Esophagus muscularis mucosa (tissue), 4 donors: Measurements from ENCODE around the gene CDH4. TPM values are rescaled to one million over a fixed set of nuclear protein-coding genes. Genes with fewer than 3 reads are reported as not detected.

ENCODE experiments used
- DNase-seq: peaks from one replicate; pipeline ENCODE4 v3.0.0-alpha.2; 2017; ENCODE audit errors: extremely low spot score
- H3K27ac ChIP-seq, 4 donors: fragments of 200-600 bp; sonication (generic); replicated peaks in 1 of 4; 1 replicate in 3 of 4; 2 replicates in 1 of 4; pipeline ENCODE4 v1.5.1; 2016 to 2019; ENCODE audit warnings: mild to moderate bottlenecking in 1 of 4
- H3K27me3 ChIP-seq, 4 donors: fragments of 200-600 bp; sonication (generic); one replicate each; pipeline versions ENCODE4 v1.5.1 to v1.6.0; 2016 to 2019
- H3K36me3 ChIP-seq, 4 donors: fragments of 200-600 bp; sonication (generic); one replicate each; pipeline ENCODE4 v1.5.1; 2016 to 2019
- H3K4me1 ChIP-seq, 4 donors: fragments of 200-600 bp; sonication (generic); one replicate each; pipeline ENCODE4 v1.5.1; 2016 to 2019
- H3K4me3 ChIP-seq, 4 donors: fragments of 200-600 bp; sonication (generic); 1 replicate in 2 of 4; 2 replicates in 2 of 4; pipeline ENCODE4 v1.5.1; 2016 to 2019; ENCODE audit warnings: mild to moderate bottlenecking in 4 of 4, moderate library complexity in 1 of 4
- H3K9me3 ChIP-seq, 4 donors: fragments of 200-600 bp; sonication (generic); 1 replicate in 3 of 4; 2 replicates in 1 of 4; pipeline ENCODE4 v1.5.1; 2016 to 2019
- EP300 ChIP-seq: sonication (generic); formaldehyde crosslinking; IDR thresholded peaks from one replicate; pipeline ENCODE4 v1.6.1; 2017; ENCODE audit warnings: antibody characterized with exemption
- POLR2A ChIP-seq: fragments of 450-650 bp; IDR thresholded peaks from one replicate; pipeline ENCODE4 v1.6.1; 2017; ENCODE audit warnings: antibody characterized with exemption, moderate library complexity, mild to moderate bottlenecking, low read depth
- POLR2AphosphoS5 ChIP-seq, 2 donors: sonication (generic); formaldehyde crosslinking; IDR thresholded peaks; one replicate each; pipeline ENCODE4 v1.6.1; 2017; ENCODE audit warnings: antibody characterized with exemption in 2 of 2
- whole genome bisulfite sequencing: methylation state at CpG from one replicate; pipeline ENCODE4 v1.1.5; 2018; 5-methylcytosine and 5-hydroxymethylcytosine counted together
- intact Hi-C: fragments of 100-400 bp; cut with DNase I; formaldehyde crosslinking; loops from one replicate; pipeline ENCODE4 v1.15.1; 2023
- total RNA-seq, 4 donors: library from RNA; depleted of rRNA; stranded (reverse); fragments of >200 nt; gene quantifications; one replicate each; pipeline versions ENCODE4 v1.1.0 to v1.2.1, GENCODE V29; 2016
- TF ChIP-seq, protein P1 (sequence below), 3 experiments: fragments of 200-600 bp in 2 of 3; fragments of 450-650 bp in 1 of 3; sonication (generic) in 2 of 3; IDR thresholded peaks; one replicate each; pipeline ENCODE4 v1.5.1; 2017 to 2019; ENCODE audit warnings: antibody characterized with exemption in 3 of 3, mild to moderate bottlenecking in 2 of 3, moderate library complexity in 1 of 3

CDH4 gene
- total RNA-seq, 4 donors from 2014 or later: 0.42 to 1.3 (median 0.48) TPM

DNA sequence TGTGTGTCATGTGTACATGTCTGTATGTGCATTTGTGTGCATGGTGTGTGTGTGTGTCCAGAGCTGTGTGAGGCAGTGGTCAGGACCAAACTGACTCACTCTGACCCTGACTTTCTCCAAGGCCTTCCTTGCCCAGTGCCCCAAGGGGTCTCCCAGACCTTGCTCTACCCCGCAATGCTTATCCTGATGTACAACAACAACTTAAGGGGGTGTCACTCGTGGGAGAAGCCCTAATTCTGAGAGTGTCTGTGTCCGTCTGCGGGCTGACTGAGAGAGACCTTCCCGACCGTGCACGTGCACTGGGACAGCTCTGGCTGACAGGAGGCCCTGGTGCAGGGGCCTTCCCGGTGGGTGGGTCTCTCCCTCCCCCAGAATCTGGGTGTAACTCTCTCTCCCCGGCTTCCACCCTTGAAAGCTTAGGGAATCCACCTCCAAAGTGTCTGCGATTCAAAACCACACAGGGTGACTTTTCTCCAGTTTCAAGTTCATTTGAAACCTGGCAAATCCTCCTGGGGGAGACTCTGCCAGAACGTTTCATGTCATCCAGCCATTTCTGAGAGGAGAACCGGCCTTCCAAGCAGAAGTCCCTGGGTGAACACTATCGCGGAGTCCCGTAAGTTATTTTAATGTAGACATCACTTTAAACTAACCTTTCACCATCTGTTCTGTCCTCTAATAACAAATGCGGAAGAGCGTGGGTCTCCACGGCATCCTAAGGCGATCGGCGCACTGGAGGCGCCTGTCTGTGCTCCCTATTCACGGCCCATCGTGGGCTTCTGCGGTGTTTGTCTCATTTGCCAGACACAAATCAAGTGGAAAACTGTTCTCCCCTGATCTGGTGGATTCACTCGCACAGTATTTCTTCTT, 588.1 kb downstream of the CDH4 start:
- no peaks in the 10 kb centered on the region for H3K4me1 ChIP-seq
- WGBS: 67% methylated on average over 23 of the region's 26 CpGs
- no peaks in the 10 kb centered on the region for H3K36me3 ChIP-seq
- no peaks in the 10 kb centered on the region for H3K9me3 ChIP-seq
- H3K4me3 ChIP-seq: no peak overlapping the region
- no peak for TF ChIP-seq EP300
- TF ChIP-seq, protein P1, sequence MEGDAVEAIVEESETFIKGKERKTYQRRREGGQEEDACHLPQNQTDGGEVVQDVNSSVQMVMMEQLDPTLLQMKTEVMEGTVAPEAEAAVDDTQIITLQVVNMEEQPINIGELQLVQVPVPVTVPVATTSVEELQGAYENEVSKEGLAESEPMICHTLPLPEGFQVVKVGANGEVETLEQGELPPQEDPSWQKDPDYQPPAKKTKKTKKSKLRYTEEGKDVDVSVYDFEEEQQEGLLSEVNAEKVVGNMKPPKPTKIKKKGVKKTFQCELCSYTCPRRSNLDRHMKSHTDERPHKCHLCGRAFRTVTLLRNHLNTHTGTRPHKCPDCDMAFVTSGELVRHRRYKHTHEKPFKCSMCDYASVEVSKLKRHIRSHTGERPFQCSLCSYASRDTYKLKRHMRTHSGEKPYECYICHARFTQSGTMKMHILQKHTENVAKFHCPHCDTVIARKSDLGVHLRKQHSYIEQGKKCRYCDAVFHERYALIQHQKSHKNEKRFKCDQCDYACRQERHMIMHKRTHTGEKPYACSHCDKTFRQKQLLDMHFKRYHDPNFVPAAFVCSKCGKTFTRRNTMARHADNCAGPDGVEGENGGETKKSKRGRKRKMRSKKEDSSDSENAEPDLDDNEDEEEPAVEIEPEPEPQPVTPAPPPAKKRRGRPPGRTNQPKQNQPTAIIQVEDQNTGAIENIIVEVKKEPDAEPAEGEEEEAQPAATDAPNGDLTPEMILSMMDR (IDR thresholded peaks at IDR 0.05): no peak
- no peak for TF ChIP-seq POLR2A
- no peak for TF ChIP-seq POLR2AphosphoS5 (IDR thresholded peaks at IDR 0.05)
- intact Hi-C loops: no loop called here
- H3K27ac ChIP-seq: no peak overlapping the region
- no peak for DNase-seq
- H3K27me3 ChIP-seq: peaks cover 0 to 19% (median 0%) of the 10 kb centered on the region in 4 donors

DNA sequence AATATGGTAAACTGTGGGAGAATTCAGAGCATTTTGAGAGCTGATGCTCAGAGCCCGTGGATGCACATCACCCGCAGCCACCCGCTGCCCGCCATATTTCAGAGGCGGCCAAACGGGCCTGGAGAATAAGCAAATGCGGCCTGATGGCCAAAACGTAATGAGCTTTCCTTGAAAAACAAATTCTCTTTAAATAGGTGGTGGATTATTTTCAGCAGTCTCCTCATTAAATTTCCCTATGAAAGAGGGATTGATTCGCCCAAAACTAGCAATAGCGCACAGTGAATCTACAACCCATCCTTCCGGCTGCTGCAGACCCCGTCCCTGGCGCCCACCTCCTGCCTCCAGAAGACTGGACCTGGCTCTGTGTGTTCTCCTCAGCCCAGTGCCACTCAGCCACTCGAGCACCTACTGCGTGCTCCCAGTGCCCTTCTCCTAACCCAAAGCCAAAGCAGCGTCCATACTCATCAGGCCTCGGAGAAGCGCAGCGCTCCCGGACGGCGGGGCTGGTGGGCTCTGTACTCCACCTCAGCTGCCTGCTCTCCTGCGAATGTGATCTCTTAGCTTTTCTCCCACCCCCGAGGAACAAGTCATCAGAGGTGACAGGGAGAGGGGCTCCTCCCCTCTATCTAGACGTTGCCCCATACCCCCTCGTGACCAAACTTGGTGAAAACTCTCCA, 588.9 kb downstream of the CDH4 start:
- no peak for DNase-seq
- 83% methylated on average over 26 of the region's 26 CpGs for WGBS

DNA sequence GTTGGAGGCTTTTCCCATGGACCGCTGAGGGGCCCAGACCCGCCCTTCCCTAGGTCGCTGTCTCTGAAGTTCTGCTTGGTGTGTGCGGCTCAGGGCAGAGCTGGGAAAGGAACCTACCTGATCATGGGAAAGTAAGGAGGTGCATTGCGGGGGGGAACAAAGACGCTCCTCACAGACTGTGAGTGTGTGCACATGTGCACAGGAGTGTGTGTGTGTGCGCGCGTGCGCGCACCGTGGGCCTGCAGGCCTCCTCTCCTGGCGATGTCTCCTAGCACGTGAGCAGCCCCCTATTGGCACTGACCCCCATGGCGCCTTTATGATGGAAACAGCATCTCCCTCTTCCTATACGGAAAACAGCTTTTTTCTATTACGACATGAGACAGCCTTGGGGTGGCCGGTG, 589.5 kb downstream of the CDH4 start:
- intact Hi-C loops: no loop called here
- Histone ChIP-seq H3K27ac (no peak overlapping the region), H3K4me1 (no peaks in the 10 kb centered on the region), H3K27me3 (peaks cover 0 to 31% (median 0%) of the 10 kb centered on the region in 4 donors), H3K4me3 (no peak overlapping the region), H3K36me3 (no peaks in the 10 kb centered on the region), H3K9me3 (no peaks in the 10 kb centered on the region)
- TF ChIP-seq POLR2AphosphoS5 (IDR thresholded peaks at IDR 0.05) (no peak), EP300 (no peak), POLR2A (no peak)
- TF ChIP-seq, protein P1 (IDR thresholded peaks at IDR 0.05): no peak
- WGBS: 79% methylated on average over 18 of the region's 18 CpGs
- DNase-seq: no peak

More for the DNA sequence above, 588.9 kb downstream of the CDH4 start:
- no peaks in the 10 kb centered on the region for H3K9me3 ChIP-seq
- no peak overlapping the region for H3K4me3 ChIP-seq
- H3K27ac ChIP-seq: no peak overlapping the region
- intact Hi-C loops: no loop called here
- TF ChIP-seq POLR2A (no peak), EP300 (no peak), POLR2AphosphoS5 (IDR thresholded peaks at IDR 0.05) (no peak)
- TF ChIP-seq, protein P1 (IDR thresholded peaks at IDR 0.05): no peak
- no peaks in the 10 kb centered on the region for H3K36me3 ChIP-seq
- H3K4me1 ChIP-seq: no peaks in the 10 kb centered on the region
- peaks cover 0 to 27% (median 0%) of the 10 kb centered on the region in 4 donors for H3K27me3 ChIP-seq

DNA sequence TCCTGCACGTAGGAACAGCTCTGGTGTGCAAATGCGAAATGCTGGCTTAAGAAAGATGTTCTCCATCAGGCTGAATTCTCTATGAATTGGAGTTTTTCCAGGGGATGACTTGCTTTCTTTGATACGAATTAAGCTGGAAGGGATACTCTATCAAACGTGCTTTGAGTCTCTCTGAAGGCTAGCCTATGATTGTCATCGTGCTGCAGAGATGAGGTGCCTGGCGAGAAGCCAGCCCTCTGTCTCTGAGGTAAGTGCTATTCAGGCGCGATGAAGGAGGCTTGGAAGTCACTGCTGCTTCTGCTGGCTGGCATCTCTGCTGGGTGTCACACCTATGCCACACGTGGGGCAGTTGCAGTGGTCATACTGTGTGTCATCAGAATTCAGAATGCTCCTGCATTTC, 589.9 kb downstream of the CDH4 start:
- no peak overlapping the region for H3K4me3 ChIP-seq
- no peaks in the 10 kb centered on the region for H3K36me3 ChIP-seq
- H3K27me3 ChIP-seq: peaks cover 0 to 35% (median 0%) of the 10 kb centered on the region in 4 donors
- no peak for TF ChIP-seq POLR2AphosphoS5 (IDR thresholded peaks at IDR 0.05)
- TF ChIP-seq, protein P1 (IDR thresholded peaks at IDR 0.05): no peak
- intact Hi-C loops: no loop called here
- no peaks in the 10 kb centered on the region for H3K4me1 ChIP-seq
- DNase-seq: no peak
- no peak overlapping the region for H3K27ac ChIP-seq
- WGBS: 45% methylated on average over 9 of the region's 9 CpGs
- no peaks in the 10 kb centered on the region for H3K9me3 ChIP-seq
